GM19193 (cell line): ENCODE results near the gene PHACTR2.

Source experiments
- POLR2A ChIP-seq: IDR thresholded peaks from 4 replicates; pipeline ENCODE4 v1.6.1; 2011; ENCODE audit not compliant: insufficient read depth, insufficient read length; ENCODE audit errors: extremely low read depth

The PHACTR2 gene

DNA sequence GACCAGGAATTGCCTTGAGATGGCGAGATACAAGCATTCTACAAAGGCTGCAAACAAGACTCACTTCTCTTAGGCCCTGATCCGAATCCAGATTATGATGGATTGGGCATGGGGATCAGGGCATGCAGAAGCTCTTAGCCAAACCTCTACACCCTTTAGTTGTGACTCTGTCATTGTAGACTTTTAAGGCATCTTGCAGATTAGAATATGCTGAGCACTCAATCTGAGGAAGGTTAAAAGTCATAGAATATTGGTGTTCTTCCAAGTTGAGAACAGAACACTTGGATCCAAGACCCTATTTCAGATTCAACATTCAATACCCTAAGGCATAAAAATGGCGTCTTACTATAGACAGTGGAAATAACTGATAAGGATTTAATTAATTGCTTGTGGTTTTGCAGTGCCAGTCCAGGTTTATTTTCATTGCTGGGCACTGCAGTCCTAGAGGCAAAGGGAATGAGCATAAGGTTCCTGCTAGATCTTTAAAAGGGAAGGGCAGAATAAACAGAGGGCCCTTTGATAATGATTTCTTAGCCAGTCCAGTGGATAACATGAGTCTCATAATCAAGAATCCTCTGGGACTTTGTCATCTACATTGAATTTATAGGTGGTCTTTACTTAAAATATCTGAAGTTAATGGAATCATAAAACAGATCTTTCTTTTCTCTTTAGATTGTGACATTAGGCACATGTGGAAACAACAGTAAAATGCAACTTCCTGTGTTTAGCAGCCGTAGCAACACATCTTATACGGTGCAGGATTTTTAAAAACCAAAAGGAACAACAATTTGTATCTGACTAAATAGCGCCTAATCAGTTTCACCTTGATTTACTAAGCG, 17.6 kb downstream of the PHACTR2 start:
- no peak for TF ChIP-seq POLR2A

DNA sequence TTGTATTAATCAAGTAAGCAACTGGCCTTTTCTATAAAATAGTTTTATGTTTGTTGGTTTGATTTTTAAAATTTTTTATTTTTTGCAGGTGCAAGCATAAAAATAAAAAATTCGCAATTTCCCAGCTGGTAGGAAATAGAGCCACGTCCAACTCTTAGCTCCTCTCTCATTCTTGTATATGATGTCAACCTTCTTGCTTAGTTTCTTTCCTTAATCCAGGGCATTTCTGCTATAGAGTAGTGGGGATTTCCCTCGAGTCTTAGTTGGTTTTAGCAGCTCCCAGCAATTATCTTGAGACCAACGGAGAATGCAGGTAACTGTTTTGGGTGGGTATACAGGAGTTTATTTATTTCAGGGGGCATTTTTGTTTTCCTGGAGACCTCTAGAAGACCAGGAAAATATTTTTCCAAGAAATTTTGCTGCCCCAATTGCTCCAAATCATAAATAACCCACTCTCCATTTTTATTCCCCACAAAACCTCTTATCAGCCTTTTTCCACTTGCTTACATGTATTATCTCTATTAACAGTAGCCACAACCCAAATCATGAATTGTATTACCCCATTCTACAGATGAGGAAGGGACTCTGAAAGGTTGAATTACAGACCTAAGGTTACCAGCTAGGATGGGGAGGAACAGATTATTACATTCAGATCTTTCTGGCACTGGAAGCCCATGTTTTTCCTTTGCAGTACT, 18.4 kb downstream of the PHACTR2 start:
- no peak for TF ChIP-seq POLR2A

DNA sequence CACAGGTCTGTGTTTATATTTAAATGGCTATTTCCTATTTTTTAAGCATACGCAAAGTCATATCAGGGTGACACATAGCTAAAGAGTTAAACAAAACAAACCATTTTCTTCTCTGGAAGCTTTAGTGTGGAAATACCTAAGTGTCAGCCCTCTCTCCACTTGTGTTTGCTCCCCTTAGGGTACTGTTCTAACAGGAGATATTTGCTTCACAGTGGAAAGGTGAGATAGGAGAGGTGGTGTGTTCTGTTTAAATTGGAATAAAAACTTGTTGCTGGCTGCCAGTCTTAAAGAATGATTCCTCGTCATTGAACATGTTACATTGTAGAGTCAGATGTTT, 18.9 kb downstream of the PHACTR2 start:
- TF ChIP-seq POLR2A, result no peak

DNA sequence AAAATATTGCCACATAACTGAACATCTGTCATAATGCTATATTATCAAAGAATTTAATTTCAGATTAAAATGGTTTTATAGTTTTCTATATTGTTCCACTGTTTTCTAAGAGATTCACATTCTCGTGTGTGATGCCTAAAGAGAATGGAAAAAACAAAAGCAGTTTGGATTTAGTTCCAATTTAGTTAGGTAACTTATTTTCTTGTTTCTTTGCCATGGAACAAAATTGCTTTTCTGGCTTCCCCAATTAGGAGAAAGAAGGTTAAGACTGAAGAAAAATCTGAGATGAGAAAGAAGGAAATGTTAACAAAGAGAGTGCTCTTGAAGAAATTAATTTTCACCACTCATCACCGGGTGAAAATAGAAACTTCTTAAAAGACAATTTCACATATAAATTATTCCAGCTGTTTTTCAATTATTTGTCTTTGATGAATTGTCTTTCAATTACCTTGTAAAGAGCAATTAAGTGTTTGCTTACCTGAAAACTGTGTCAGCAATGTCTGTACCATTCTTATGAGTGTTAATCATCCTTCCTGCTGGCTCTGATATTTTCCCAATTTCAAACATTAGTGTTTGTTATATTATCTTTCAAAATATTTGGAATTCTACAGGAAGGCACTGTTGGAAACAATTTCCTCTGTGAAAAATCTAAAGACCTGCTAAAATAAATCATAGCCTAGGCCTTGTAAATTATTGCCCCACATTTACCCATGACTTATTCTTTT, 19.5 kb downstream of the PHACTR2 start:
- TF ChIP-seq POLR2A, result no peak

DNA sequence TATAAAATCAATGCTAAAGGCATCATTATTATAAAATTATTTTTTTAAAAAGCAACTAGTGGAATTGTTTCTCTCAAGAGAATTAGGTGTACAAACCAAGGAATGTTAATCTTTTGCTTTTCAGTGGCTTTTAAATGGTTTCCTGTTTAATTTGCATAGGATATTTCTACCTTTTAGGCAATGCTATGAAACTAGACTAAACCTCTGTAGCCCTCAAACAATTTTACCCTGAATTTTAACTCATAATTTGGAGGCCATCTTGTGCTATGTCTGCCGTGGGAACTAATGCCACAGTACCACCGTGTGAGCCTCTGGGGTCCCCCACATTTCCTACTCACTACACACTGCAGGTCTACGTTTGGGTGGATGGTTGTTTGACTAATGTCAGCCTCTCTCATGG, 20.6 kb downstream of the PHACTR2 start:
- no peak for TF ChIP-seq POLR2A

DNA sequence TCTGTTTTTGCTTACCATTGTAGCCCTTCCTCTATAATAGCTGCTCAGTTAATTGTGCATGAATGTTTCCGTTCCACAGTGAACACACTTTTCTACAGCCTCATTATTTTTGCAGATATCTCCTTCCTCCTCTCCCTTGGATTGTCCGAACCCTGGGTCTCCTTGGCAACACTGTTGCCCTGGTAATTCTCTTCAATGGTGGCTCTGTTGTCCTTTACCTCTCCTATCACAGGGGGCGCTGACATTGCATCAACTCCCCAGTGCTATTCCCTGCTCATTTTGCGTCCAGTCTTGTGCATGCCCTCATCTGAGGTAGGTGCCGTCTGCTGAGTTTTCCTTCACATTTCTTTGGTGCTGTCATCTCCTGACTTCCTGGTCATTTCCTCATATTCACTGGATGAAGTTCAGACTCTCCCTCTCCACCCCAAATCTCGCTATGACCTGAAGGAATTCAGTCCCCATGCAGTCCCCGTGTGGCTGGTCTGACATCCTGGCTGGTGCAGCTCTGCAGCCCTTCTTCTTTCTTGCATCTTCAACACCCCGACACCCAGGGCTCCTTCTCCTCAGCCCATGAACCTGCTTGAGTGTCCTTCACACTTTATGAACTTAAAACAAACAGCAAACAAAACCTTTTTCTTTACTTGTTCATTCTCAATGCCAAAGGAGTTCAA, 21.1 kb downstream of the PHACTR2 start:
- TF ChIP-seq POLR2A, result no peak

DNA sequence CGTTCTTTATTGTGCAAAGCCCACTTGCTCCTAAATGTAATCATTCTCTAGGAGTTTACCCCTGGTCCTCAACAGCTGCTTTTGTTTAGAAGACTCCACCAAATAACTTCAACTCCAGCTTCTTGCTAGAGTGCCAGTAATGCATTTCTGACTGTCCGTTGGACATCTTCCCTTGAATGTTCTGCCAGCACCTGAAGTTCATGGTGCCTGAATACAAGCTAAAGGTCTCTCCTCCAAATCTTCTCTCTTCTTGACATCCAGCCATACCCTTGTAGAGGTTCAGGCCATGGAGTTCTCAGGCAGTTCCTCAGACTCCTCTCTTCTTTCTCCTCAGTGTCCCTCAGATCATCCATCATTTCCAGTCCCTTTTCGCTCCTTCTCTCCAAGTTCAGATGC, 21.7 kb downstream of the PHACTR2 start:
- TF ChIP-seq POLR2A, result no peak

DNA sequence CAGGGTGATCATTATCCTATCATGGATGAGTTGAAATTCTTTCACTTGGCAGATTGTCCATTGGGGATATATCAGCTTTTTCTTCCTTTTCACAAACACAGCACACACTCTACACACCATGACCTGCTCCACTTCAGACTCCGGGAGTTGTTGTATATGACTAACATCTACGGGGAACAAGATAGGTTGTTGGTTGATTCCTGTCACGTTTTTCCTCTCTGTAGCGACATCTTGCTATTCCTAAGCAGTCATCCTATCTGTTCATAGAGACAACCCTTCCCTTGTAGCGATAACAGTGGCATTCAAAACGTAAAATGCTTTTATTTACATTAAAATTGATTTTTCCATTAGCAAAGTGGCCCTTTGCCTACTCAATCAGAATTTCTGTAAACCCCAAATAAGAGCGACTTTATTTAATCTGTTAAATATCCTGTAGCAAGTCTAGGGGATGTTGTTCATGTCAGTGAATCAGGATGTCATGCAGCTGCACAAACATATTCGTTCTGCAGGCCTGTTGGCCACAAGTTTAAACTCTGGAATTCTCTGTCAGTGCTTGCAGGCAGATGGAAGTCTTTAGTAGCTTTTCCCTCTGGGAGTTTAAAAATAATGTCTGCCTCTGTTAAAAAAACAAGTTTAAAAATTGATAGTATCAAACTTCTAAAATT, 23.1 kb downstream of the PHACTR2 start:
- TF ChIP-seq POLR2A, result no peak

DNA sequence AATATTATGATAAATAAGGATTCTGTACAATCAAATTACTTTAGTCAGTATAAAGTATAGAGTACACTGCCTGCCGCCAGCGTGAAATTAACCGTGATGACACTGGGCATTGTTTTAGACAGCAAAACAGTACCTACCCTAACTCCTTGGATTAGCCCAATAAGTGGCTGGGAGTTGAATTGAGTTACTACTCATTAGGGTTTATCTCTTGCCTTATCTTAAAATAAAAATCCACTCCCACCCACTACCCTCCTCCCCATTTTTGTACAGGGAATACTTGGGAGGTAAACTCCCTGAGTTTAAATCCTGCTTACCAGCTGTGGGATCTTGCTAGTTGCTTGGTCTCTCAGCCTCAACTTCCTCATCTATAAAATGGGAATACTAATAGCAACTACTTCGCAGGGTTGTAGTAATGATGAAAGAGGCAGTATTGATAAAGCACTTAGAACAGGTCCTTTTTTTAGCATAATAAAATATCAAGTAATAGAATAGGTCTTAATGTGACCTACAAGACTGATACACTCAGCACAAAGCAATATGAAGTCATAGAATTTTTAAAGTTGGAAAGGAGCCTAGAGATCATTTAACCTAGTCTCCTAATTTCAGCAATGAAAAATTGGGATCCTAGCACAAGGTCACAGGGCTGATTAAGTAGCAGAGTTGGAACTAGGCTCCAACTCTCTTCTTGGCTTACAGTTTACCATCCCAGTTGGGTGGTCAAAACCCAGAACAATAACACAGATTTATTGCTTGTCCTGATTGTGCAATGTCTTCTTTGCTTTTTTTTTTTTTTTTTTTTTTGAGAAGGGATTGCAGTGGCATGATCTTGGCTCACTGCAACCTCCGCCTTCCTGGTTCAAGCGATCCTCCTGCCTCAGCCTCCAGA, 23.8 kb downstream of the PHACTR2 start:
- no peak for TF ChIP-seq POLR2A

DNA sequence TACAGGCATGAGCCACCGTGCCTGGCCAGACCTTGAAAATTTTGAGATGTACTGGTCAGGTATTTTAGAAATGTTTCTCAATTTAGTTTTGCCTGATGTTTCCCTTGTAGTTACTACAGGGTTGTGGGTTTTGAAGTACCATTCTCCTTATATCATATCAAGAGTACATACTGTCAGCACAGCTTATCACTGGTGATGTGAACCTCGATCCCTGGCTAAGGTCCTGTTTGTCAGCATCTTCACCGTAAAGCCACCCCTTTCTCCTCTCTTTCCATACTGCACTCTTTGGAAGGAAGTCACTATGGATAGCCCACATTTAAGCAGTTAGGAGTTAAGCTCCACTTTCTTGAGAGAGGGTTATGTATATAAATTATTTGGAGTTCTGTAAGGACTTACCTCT, 27.8 kb downstream of the PHACTR2 start:
- TF ChIP-seq POLR2A, result no peak

DNA sequence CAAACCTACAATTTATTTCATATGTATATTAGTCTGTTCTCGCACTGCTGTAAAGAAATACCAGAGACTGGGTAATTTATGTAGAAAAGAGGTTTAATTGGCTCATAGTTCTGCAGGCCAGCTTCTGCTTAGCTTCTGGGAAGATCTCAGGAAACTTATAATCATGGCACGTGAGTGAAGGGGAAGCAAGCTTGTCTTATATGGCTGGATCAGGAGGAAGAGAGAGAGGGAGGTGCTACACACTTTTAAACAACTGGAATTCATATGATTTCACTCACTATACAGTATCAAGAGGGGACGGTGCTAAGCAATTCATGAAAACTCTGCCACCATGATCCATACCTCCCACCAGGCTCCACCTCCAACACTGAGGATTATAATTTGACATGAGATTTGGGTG, 29.9 kb downstream of the PHACTR2 start:
- TF ChIP-seq POLR2A, result no peak

DNA sequence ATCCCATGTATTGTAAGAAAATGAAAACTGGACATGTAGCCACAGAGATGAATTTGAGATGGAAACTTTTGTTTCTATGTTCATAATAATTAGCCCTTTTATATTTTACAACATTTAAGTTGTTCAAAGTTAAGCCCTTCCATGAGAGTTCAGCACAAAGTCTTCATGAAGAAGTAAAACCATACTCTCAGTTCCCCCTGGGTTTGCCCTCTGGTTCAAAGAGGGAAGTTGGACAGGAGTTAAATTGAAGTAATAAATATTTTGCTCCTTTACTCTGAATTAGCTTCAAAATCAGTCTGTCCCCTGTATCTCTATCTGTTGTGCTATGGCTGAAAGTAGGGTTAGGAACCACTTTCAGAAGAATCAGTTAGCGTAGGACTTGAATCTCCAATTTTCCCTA, 31.1 kb downstream of the PHACTR2 start:
- TF ChIP-seq POLR2A, result no peak

DNA sequence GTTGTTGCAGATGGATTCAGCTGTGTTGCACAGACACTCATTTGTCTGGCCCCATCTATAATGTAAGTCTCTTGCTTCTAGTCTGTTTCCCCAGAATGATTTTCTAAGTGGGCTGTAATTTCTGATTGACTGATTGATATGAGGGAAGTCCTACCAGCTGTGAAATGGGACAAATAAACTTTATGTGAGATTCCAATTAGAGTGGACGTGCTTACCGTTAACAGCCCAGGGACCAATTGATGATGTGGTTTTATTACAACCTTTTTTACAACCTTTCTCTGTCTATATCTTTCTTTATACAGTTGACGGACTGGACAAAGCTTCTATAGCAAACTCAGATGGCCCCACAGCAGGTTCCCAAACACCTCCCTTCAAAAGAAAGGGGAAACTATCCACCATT, 33.9 kb downstream of the PHACTR2 start:
- TF ChIP-seq POLR2A, result no peak

DNA sequence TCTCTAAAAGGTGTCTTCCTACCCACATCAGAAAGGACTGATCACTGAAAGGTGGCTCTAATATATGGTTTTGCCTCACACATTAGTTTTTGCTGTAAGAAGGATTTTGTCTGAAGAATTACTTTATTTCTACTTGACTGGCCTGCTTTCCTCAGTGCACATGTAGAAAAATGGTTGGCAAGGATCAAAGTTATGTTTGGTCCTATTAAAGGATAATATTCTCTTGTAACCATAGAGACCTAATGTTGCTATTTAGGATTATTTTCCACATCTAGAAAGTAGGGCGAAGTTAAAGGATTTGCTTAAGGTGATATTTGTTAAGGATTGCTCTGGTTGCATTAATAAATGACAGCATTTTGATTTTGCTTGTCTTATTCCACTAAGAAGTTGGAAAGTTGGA, 40.7 kb downstream of the PHACTR2 start:
- TF ChIP-seq POLR2A, result no peak
